ENCODE measurements around the gene INSYN2A.

The INSYN2A gene

DNA sequence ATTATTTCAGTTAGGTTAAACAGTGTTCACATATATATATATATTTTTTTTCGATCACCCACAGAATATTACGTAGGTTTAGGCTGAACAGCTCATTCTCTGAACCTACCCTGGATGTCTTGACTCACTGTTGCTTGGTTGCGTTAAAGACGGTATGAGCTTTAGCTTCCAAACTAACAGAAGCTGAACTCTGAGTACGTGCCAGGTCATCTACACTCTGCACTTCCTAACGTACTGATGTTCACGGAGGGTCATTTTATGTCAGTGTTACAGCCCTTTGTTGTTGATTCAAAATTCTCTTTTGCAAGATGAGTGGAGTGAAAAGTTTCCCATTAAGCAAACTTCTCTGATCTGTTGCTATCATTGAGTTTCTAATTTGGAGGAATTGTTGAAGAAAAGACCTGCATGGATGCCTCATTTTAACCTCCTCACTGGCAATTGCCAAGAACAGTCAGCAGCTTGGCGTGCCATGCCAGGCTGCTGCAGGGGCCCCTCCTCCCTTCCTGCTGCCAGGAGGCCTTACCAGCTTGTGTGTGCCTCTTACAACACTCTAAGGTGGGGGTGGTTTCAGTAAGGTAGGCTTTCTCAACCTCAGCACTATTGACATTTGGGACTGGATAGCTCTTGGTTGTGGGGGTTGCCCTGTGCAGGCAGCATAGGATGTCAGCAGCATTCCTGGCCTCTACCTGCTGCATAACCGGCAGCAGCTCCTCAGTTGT lies 44.3 kb downstream of the INSYN2A start:
- no peak for DNase-seq

DNA sequence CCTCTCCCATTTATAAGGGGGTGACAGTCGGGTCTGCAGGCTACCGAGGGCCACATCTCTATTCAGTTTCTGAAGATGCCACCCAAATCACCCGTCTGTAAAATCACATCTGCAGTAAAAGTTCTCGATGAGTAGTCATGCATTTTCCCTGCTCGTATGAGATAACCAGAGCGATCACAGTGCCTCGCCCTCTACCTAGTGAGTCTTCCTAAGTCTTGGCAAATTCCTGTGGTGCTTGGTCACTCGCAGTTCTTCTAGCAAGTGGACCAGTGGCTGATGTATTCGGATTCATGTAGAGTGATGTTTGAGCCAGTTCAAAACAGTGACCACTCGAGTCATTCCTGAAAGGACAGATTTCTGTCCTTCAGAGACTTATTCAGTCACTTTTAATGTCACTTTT lies 44.9 kb downstream of the INSYN2A start:
- no peak for DNase-seq

GRCh38 chr10:127150136-127150535 lies 46.3 kb downstream of the INSYN2A start:
- DNase-seq, result no peak

- no peak for DNase-seq
These were observed 46.8 kb downstream of the INSYN2A start for GRCh38 chr10:127149501-127150081.

DNA sequence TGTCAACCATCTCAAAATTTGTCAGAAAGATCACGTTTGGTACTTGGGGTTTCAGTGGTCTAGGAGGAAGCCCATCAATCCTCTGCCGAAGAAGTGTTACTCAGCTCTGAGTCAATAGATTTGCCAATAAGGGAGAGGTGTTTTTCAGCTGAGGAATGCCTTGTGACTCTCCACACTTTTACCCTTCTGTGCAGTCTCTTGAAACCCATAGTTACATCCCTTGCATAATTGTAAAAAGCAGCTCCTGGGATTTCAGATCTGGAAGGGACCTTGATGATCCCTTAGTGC lies 47.5 kb downstream of the INSYN2A start:
- no peak for DNase-seq

DNA sequence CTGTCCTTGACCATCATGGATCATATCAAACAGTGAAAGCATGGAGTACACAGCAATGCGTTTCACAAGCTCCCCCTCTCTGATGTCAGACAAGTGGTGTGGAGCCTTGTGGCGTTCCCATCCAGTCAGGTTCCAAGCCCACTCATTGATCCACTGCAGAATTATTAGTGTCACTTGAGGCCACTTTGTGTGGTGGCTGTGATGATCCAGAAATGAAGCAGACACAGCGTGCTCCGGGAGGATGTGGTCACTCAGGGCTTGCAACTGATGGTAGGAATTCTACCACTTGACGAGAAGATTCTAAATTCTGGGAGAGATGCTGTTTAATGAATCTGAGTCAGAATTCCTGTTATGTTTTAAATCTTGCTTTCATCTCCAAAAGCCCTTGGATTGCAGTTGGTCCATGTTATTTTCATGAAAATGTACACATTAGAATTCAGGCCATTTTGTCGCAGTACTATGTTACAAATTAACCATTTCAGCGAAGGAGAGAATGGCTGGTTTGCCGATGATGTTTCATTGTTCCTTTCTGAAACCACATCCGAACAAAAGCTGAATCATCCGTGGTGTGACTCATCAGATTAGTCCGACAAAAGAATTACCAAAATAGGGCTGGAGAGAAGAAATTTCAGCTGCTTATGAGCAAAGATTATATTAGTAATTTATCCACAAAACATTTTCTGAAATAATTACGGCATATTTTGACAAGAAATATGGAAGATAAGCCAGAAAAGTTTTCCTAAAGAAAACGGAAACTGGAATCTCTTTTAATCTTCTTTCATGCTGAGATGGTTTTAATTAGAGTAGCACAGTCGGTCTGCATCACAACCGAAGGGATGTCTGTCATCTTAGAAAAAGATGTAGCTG lies 48.1 kb downstream of the INSYN2A start:
- DNase-seq, result no peak

- DNase-seq, result no peak
These were observed 49.7 kb downstream of the INSYN2A start for GRCh38 chr10:127146661-127147060.
